ENCODE measurements around the gene UTY.

Gene UTY

GRCh38 chrY:13205214-13205613 is 274.6 kb downstream of the UTY start:
- Histone ChIP-seq H3K79me2 (ENCODE audit: low read length) (no peaks in the 10 kb centered on the region), H2AFZ (ENCODE audit: low read length) (no peak overlapping the region), H4K20me1 (ENCODE audit: insufficient read depth, low read length) (no peaks in the 10 kb centered on the region), H3K9me3 (replicated peaks; ENCODE audit: insufficient read depth, low read length) (no peaks in the 10 kb centered on the region), H3F3A (ENCODE audit: insufficient read depth, low read length) (no peaks in the 10 kb centered on the region), H3K36me3 (replicated peaks; ENCODE audit: insufficient read depth, low read length) (no peaks in the 10 kb centered on the region), H3K27me3 (replicated peaks; ENCODE audit: insufficient read depth, low read length) (no peaks in the 10 kb centered on the region), H3K4me2 (ENCODE audit: low read depth, low read length) (no peak overlapping the region), H3K27ac (ENCODE audit: low read length) (no peak overlapping the region), H3K9ac (ENCODE audit: low read length) (no peak overlapping the region), H3K4me3 (ENCODE audit: low read length) (no peak overlapping the region), H3K9me2 (replicated peaks; ENCODE audit: insufficient read depth, low read length) (no peaks in the 10 kb centered on the region), H3K4me1 (ENCODE audit: low read length) (no peaks in the 10 kb centered on the region)
- no peak for DNase-seq
- TF ChIP-seq CTCF (IDR thresholded peaks at IDR 0.05; ENCODE audit: low read length) (no peak), EZH2phosphoT487 (IDR thresholded peaks at IDR 0.05; ENCODE audit: low read length) (no peak), EZH2 (optimal IDR thresholded peaks at IDR 0.05; ENCODE audit: low read depth, low read length) (no peak)

All from MM.1S (cell line).